Measurements from ENCODE around the gene MRE11.

Gene MRE11

GRCh38 chr11:94518300-94518699 lies 24.7 kb upstream of the MRE11 start:
- TF ChIP-seq TAF1 (IDR thresholded peaks at IDR 0.05; ENCODE audit: borderline replicate concordance, insufficient read depth, low read length), result no peak
- no peak for TF ChIP-seq SIN3A (IDR thresholded peaks at IDR 0.05; ENCODE audit: borderline replicate concordance, insufficient read depth, low read length)
- no peak for TF ChIP-seq FOXP2 (optimal IDR thresholded peaks at IDR 0.05; ENCODE audit: borderline replicate concordance, extremely low read depth, extremely low read length, insufficient read depth)
- TF ChIP-seq POLR2AphosphoS5 (IDR thresholded peaks at IDR 0.05; ENCODE audit: low read depth, low read length), result no peak
- TF ChIP-seq, protein P1, sequence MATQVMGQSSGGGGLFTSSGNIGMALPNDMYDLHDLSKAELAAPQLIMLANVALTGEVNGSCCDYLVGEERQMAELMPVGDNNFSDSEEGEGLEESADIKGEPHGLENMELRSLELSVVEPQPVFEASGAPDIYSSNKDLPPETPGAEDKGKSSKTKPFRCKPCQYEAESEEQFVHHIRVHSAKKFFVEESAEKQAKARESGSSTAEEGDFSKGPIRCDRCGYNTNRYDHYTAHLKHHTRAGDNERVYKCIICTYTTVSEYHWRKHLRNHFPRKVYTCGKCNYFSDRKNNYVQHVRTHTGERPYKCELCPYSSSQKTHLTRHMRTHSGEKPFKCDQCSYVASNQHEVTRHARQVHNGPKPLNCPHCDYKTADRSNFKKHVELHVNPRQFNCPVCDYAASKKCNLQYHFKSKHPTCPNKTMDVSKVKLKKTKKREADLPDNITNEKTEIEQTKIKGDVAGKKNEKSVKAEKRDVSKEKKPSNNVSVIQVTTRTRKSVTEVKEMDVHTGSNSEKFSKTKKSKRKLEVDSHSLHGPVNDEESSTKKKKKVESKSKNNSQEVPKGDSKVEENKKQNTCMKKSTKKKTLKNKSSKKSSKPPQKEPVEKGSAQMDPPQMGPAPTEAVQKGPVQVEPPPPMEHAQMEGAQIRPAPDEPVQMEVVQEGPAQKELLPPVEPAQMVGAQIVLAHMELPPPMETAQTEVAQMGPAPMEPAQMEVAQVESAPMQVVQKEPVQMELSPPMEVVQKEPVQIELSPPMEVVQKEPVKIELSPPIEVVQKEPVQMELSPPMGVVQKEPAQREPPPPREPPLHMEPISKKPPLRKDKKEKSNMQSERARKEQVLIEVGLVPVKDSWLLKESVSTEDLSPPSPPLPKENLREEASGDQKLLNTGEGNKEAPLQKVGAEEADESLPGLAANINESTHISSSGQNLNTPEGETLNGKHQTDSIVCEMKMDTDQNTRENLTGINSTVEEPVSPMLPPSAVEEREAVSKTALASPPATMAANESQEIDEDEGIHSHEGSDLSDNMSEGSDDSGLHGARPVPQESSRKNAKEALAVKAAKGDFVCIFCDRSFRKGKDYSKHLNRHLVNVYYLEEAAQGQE (IDR thresholded peaks at IDR 0.05; ENCODE audit: insufficient read depth in 1 of 2, low read depth in 2 of 2, low read length in 2 of 2), result no peak

DNA sequence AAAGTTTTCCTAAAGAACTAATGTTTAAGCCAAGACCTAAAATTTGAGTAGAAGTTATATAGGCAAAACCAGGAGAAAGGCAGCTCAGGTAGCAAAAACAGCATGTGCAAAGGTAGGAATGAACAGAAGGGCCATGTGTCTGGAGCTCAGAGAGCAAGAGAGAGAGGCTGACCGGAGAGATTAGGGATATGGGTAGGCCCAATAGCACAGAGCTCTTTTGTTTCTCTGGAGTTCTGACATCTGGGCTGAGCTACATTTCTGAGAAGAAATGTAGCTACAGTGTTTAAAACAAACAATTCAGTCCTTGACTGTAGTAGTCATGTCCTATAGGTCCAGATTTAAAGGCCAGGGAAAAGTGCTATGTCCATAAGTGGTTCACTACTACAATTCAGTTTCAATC lies 23.1 kb upstream of the MRE11 start:
- TF ChIP-seq, protein P1 (IDR thresholded peaks at IDR 0.05; ENCODE audit: insufficient read depth in 1 of 2, low read depth in 2 of 2, low read length in 2 of 2), result no peak
- TF ChIP-seq POLR2AphosphoS5 (IDR thresholded peaks at IDR 0.05; ENCODE audit: low read depth, low read length) (no peak), SIN3A (IDR thresholded peaks at IDR 0.05; ENCODE audit: borderline replicate concordance, insufficient read depth, low read length) (no peak)

DNA sequence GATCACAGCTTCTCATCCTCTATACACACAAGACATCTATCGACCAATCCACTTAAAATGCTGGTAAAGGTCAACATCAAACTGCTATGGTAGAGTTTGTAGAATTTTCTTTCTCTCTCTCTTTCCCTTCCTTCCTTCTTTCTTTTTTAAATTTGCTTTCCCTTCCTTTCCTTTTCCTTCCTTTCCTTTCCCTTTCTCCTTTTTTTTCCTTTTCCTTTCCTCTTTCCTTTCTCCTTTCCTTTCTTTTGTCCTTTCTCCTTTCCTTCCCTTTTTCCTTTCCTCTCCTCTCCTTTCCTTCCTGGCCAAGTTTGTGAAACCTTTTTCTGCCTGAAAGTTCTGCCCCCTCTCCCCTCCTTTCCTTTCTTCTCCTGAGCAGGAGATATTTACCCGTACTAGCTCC lies 21.8 kb upstream of the MRE11 start:
- TF ChIP-seq, protein P1 (IDR thresholded peaks at IDR 0.05; ENCODE audit: insufficient read depth in 1 of 2, low read depth in 2 of 2, low read length in 2 of 2), result no peak
- TF ChIP-seq TAF1 (IDR thresholded peaks at IDR 0.05; ENCODE audit: borderline replicate concordance, insufficient read depth, low read length) (no peak), FOXP2 (optimal IDR thresholded peaks at IDR 0.05; ENCODE audit: borderline replicate concordance, extremely low read depth, extremely low read length, insufficient read depth) (no peak), POLR2AphosphoS5 (IDR thresholded peaks at IDR 0.05; ENCODE audit: low read depth, low read length) (no peak), SIN3A (IDR thresholded peaks at IDR 0.05; ENCODE audit: borderline replicate concordance, insufficient read depth, low read length) (no peak)

- TF ChIP-seq, protein P1 (IDR thresholded peaks at IDR 0.05; ENCODE audit: insufficient read depth in 1 of 2, low read depth in 2 of 2, low read length in 2 of 2), result no peak
- no peak for TF ChIP-seq SIN3A (IDR thresholded peaks at IDR 0.05; ENCODE audit: borderline replicate concordance, insufficient read depth, low read length)
- no peak for TF ChIP-seq TAF1 (IDR thresholded peaks at IDR 0.05; ENCODE audit: borderline replicate concordance, insufficient read depth, low read length)
- TF ChIP-seq POLR2AphosphoS5 (IDR thresholded peaks at IDR 0.05; ENCODE audit: low read depth, low read length), result no peak
- TF ChIP-seq FOXP2 (optimal IDR thresholded peaks at IDR 0.05; ENCODE audit: borderline replicate concordance, extremely low read depth, extremely low read length, insufficient read depth), result no peak
These were observed 19.4 kb upstream of the MRE11 start for GRCh38 chr11:94513091-94513490.

All from PFSK-1 (cell line).